GM23248 (cell line): ENCODE results near the gene CES3. TPM values are rescaled to one million over a fixed set of nuclear protein-coding genes. Genes with fewer than 3 reads are reported as not detected.
A peak's percentile ranks its signal among the peaks of the same experiment; 100 is the strongest.

Experiments used
- DNase-seq: peaks from one replicate; pipeline ENCODE4 v3.0.0-alpha.2; 2015
- H2AFZ ChIP-seq: fragments of 200-600 bp; sonication (generic); 2 replicates; pipeline ENCODE4 v1.6.1; 2016; ENCODE audit warnings: antibody characterized with exemption
- H3F3A ChIP-seq: fragments of 200-600 bp; sonication (generic); 2 replicates; pipeline ENCODE4 v1.6.1; 2016; ENCODE audit warnings: mild to moderate bottlenecking, antibody characterized with exemption, mixed run types; ENCODE audit not compliant: insufficient read depth
- H3K27ac ChIP-seq: fragments of 200-600 bp; sonication (generic); 2 replicates; pipeline ENCODE4 v1.5.1; 2016; ENCODE audit warnings: mild to moderate bottlenecking
- H3K27me3 ChIP-seq: fragments of 200-600 bp; sonication (generic); replicated peaks from 2 replicates; pipeline ENCODE4 v1.6.1; 2016; ENCODE audit warnings: mild to moderate bottlenecking; ENCODE audit not compliant: insufficient read depth
- H3K36me3 ChIP-seq: fragments of 200-600 bp; sonication (generic); 2 replicates; pipeline ENCODE4 v1.6.1; 2016; ENCODE audit warnings: low read depth, mild to moderate bottlenecking
- H3K4me1 ChIP-seq: fragments of 200-600 bp; sonication (generic); 2 replicates; pipeline ENCODE4 v1.6.1; 2016; ENCODE audit warnings: mild to moderate bottlenecking; ENCODE audit not compliant: insufficient read depth
- H3K4me2 ChIP-seq: fragments of 200-600 bp; sonication (generic); one replicate; pipeline ENCODE4 v1.6.1; 2016; ENCODE audit warnings: mild to moderate bottlenecking; ENCODE audit not compliant: unreplicated experiment
- H3K4me3 ChIP-seq: fragments of 200-600 bp; sonication (generic); 2 replicates; pipeline ENCODE4 v1.5.1; 2016; ENCODE audit warnings: mild to moderate bottlenecking
- H3K79me2 ChIP-seq: fragments of 200-600 bp; sonication (generic); 2 replicates; pipeline ENCODE4 v1.6.1; 2016; ENCODE audit warnings: mild to moderate bottlenecking; ENCODE audit not compliant: insufficient read depth
- H3K9ac ChIP-seq: fragments of 200-600 bp; sonication (generic); 2 replicates; pipeline ENCODE4 v1.6.1; 2016; ENCODE audit warnings: mild to moderate bottlenecking
- H3K9me2 ChIP-seq: fragments of 200-600 bp; sonication (generic); 2 replicates; pipeline ENCODE4 v1.6.1; 2016; ENCODE audit warnings: mixed run types, mild to moderate bottlenecking, moderate library complexity; ENCODE audit not compliant: insufficient read depth
- H3K9me3 ChIP-seq: fragments of 200-600 bp; sonication (generic); one replicate; pipeline ENCODE4 v1.6.1; 2017; ENCODE audit warnings: low read depth
- H4K20me1 ChIP-seq: fragments of 200-600 bp; sonication (generic); 2 replicates; pipeline ENCODE4 v1.6.0; 2016; ENCODE audit not compliant: insufficient read depth
- EZH2 ChIP-seq: fragments of 200-600 bp; sonication (generic); IDR thresholded peaks from 2 replicates; pipeline ENCODE4 v1.6.1; 2018; ENCODE audit warnings: antibody characterized with exemption, mild to moderate bottlenecking; ENCODE audit not compliant: insufficient read depth, poor library complexity, severe bottlenecking
- EZH2phosphoT487 ChIP-seq: fragments of 200-600 bp; sonication (generic); IDR thresholded peaks from 2 replicates; pipeline ENCODE4 v1.6.1; 2018; ENCODE audit warnings: antibody characterized with exemption, moderate library complexity, mild to moderate bottlenecking, low read depth; ENCODE audit not compliant: insufficient read depth
- WGBS, 2 experiments: methylation state at CpG; one replicate each; pipeline ENCODE4 v1.1.6; 2015 to 2017; ENCODE audit warnings: low lambda C conversion rate in 2 of 2, low coverage in 1 of 2; ENCODE audit errors: missing lambda C conversion rate in 2 of 2; 5-methylcytosine and 5-hydroxymethylcytosine counted together
- in situ Hi-C: fragments of 300-500 bp; cut with MboI; formaldehyde crosslinking; loops from 2 replicates; pipeline ENCODE4 v1.15.0; 2020
- polyA plus RNA-seq: library from polyadenylated mRNA; unstranded; fragments of >200 nt; fragmentation: Nextera tagmentation; extraction: Ambion mirVana; gene quantifications from 2 replicates; pipeline ENCODE4 v1.2.1, GENCODE V29; 2016
- small RNA-seq: library from RNA; depleted of rRNA; stranded (forward); fragments of <200 nt; gene quantifications from one replicate; pipeline ENCODE3, GENCODE V24; 2014; ENCODE audit warnings: low read depth, low replicate concordance
- total RNA-seq: library from RNA; depleted of rRNA; stranded (reverse); fragments of >200 nt; shearing (Covaris generic); gene quantifications from 2 replicates; pipeline ENCODE4 v1.2.3, GENCODE V29; 2014; rRNA removed

The CES3 gene
- total and polyA plus RNA-seq, 2 experiments from 2014 or later: not detected

GRCh38 chr16:67021321-67021720 lies 60.3 kb downstream of the CES3 start:
- no peak for DNase-seq
- Histone ChIP-seq H3F3A (peaks cover 19% of the 10 kb centered on the region), H3K9me3 (no peaks in the 10 kb centered on the region), H3K36me3 (no peaks in the 10 kb centered on the region), H3K9ac (no peak overlapping the region), H3K27ac (no peak overlapping the region), H3K79me2 (no peaks in the 10 kb centered on the region), H3K4me3 (no peak overlapping the region), H3K4me1 (peaks cover 26% of the 10 kb centered on the region), H2AFZ (no peak overlapping the region), H4K20me1 (no peaks in the 10 kb centered on the region), H3K27me3 (no peaks in the 10 kb centered on the region), H3K9me2 (no peaks in the 10 kb centered on the region), H3K4me2 (no peak overlapping the region)
- TF ChIP-seq EZH2 (no peak), EZH2phosphoT487 (no peak)
- WGBS, 2 experiments: 97 to 98% methylated on average over 3 of the region's 3 CpGs
- in situ Hi-C loops: no loop called here

- DNase-seq: peak; percentile 68
- Histone ChIP-seq H3K79me2 (no peaks in the 10 kb centered on the region), H3K4me3 (no peak overlapping the region), H3F3A (peaks cover 19% of the 10 kb centered on the region), H3K27me3 (no peaks in the 10 kb centered on the region), H3K9ac (no peak overlapping the region), H4K20me1 (no peaks in the 10 kb centered on the region), H2AFZ (peak overlapping the region; percentile 8; the same call in 1 of the 2 replicates), H3K36me3 (no peaks in the 10 kb centered on the region), H3K4me2 (peak overlapping the region; percentile 59), H3K4me1 (peaks cover 26% of the 10 kb centered on the region), H3K9me2 (no peaks in the 10 kb centered on the region), H3K27ac (peak overlapping the region; percentile 24), H3K9me3 (no peaks in the 10 kb centered on the region)
- in situ Hi-C loops: no loop called here
- TF ChIP-seq EZH2phosphoT487: no peak
- no peak for TF ChIP-seq EZH2
- 45 to 55% methylated on average over 4 of the region's 4 CpGs for WGBS, 2 experiments
Observed at GRCh38 chr16:67022531-67023214, 61.6 kb downstream of the CES3 start.

DNA sequence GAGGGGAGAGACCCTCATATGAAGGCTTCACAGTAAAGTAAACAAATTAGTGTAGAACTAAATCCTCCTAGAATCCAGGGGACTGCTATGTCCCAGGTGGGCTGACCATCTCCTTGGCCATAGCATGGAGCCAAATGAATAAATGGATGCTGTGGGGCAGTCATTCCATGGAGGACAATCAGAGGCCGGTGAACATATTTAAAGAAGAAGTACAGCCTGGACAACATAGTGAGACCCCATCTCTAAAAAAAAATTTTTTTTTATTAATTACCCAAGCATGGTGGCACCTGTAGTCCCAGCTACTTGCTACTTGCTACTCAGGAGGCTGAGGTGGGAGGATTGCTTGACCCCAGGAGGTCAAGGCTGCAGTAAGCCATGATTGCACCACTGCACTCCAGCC lies 62.6 kb downstream of the CES3 start:
- Histone ChIP-seq H3K4me2 (no peak overlapping the region), H3K4me1 (peaks cover 31% of the 10 kb centered on the region), H3K4me3 (no peak overlapping the region), H4K20me1 (no peaks in the 10 kb centered on the region), H3K9me3 (no peaks in the 10 kb centered on the region), H3K9me2 (no peaks in the 10 kb centered on the region), H3K79me2 (no peaks in the 10 kb centered on the region), H3K36me3 (no peaks in the 10 kb centered on the region), H2AFZ (no peak overlapping the region), H3K27ac (no peak overlapping the region), H3F3A (peaks cover 19% of the 10 kb centered on the region), H3K27me3 (no peaks in the 10 kb centered on the region), H3K9ac (no peak overlapping the region)
- WGBS, 2 experiments: 93 to 100% methylated on average over 1 of the region's 1 CpG
- TF ChIP-seq EZH2: no peak
- no peak for DNase-seq
- in situ Hi-C loops: no loop called here

Small RNAs within 50 kb of the gene (small RNA-seq; reads per million reads assigned to genes)
- gene RN7SL543P: not detected

Other genes with a start within 250 kb of the CES3 start
- gene DYNC1LI2, start 209.7 kb upstream of the CES3 start, total RNA-seq: 80.6 and 89.2 TPM in 2 replicates
- 173 TPM in 2 replicates for gene DYNC1LI2, start 209.7 kb upstream of the CES3 start, polyA plus RNA-seq
- not detected in 2 replicates for gene TERB1, start 159.7 kb upstream of the CES3 start, total RNA-seq
- gene TERB1, start 159.7 kb upstream of the CES3 start, polyA plus RNA-seq: not detected in 2 replicates
- 92.5 and 106 TPM in 2 replicates for gene NAE1, start 130.3 kb upstream of the CES3 start, total RNA-seq
- gene NAE1, start 130.3 kb upstream of the CES3 start, polyA plus RNA-seq: 86.3 and 90.1 TPM in 2 replicates
- 0.65 TPM in 1 of 2 replicates, not detected in the other for gene CA7, start 116.9 kb upstream of the CES3 start, total RNA-seq
- gene CA7, start 116.9 kb upstream of the CES3 start, polyA plus RNA-seq: not detected in 2 replicates
- 3.9 and 38.2 TPM in 2 replicates for gene PDP2, start 80.8 kb upstream of the CES3 start, total RNA-seq
- 2.5 and 3.3 TPM in 2 replicates for gene PDP2, start 80.8 kb upstream of the CES3 start, polyA plus RNA-seq
- gene CDH16, start 42.4 kb upstream of the CES3 start, total RNA-seq: not detected in 2 replicates
- gene CDH16, start 42.4 kb upstream of the CES3 start, polyA plus RNA-seq: not detected in 2 replicates
- gene RRAD, start 35.7 kb upstream of the CES3 start, total RNA-seq: 0.22 and 1.1 TPM in 2 replicates
- gene RRAD, start 35.7 kb upstream of the CES3 start, polyA plus RNA-seq: 0.70 and 0.76 TPM in 2 replicates
- 76.1 and 111 TPM in 2 replicates for gene CIAO2B, start 26.9 kb upstream of the CES3 start, total RNA-seq
- gene CIAO2B, start 26.9 kb upstream of the CES3 start, polyA plus RNA-seq: 173 and 182 TPM in 2 replicates
- gene CES2, start 25.8 kb upstream of the CES3 start, total RNA-seq: 32.3 and 46.8 TPM in 2 replicates
- 33.9 and 37.6 TPM in 2 replicates for gene CES2, start 25.8 kb upstream of the CES3 start, polyA plus RNA-seq
- 4.6 and 5.0 TPM in 2 replicates for gene CES4A, start 27.3 kb downstream of the CES3 start, total RNA-seq
- gene CES4A, start 27.3 kb downstream of the CES3 start, polyA plus RNA-seq: 2.6 and 4.5 TPM in 2 replicates
- 53.3 and 63.2 TPM in 2 replicates for gene CBFB, start 67.9 kb downstream of the CES3 start, total RNA-seq
- 52.3 and 56.1 TPM in 2 replicates for gene CBFB, start 67.9 kb downstream of the CES3 start, polyA plus RNA-seq
- 22.3 and 24.4 TPM in 2 replicates for gene PHAF1, start 148.7 kb downstream of the CES3 start, total RNA-seq
- gene PHAF1, start 148.7 kb downstream of the CES3 start, polyA plus RNA-seq: 14.3 and 15.2 TPM in 2 replicates
- 73.2 and 88.0 TPM in 2 replicates for gene B3GNT9, start 189.7 kb downstream of the CES3 start, total RNA-seq
- 24.3 and 24.8 TPM in 2 replicates for gene B3GNT9, start 189.7 kb downstream of the CES3 start, polyA plus RNA-seq
- gene TRADD, start 198.6 kb downstream of the CES3 start, total RNA-seq: 44.6 and 46.2 TPM in 2 replicates
- gene TRADD, start 198.6 kb downstream of the CES3 start, polyA plus RNA-seq: 25.9 and 28.1 TPM in 2 replicates
- 22.5 and 24.0 TPM in 2 replicates for gene FBXL8, start 198.7 kb downstream of the CES3 start, total RNA-seq
- gene FBXL8, start 198.7 kb downstream of the CES3 start, polyA plus RNA-seq: 9.8 and 10.3 TPM in 2 replicates
- gene HSF4, start 203.5 kb downstream of the CES3 start, total RNA-seq: 6.4 and 10.8 TPM in 2 replicates
- gene HSF4, start 203.5 kb downstream of the CES3 start, polyA plus RNA-seq: 1.8 and 3.0 TPM in 2 replicates
- 31.0 and 51.1 TPM in 2 replicates for gene NOL3, start 209.3 kb downstream of the CES3 start, total RNA-seq
- 20.3 TPM in 2 replicates for gene NOL3, start 209.3 kb downstream of the CES3 start, polyA plus RNA-seq
- gene MATCAP1, start 222.7 kb downstream of the CES3 start, total RNA-seq: 6.4 and 19.0 TPM in 2 replicates
- gene MATCAP1, start 222.7 kb downstream of the CES3 start, polyA plus RNA-seq: 3.4 and 3.8 TPM in 2 replicates
- not detected in 2 replicates for gene EXOC3L1, start 228.9 kb downstream of the CES3 start, total RNA-seq
- gene EXOC3L1, start 228.9 kb downstream of the CES3 start, polyA plus RNA-seq: 0.28 and 0.53 TPM in 2 replicates
- 82.0 and 88.9 TPM in 2 replicates for gene E2F4, start 230.9 kb downstream of the CES3 start, total RNA-seq
- 46.5 and 50.0 TPM in 2 replicates for gene E2F4, start 230.9 kb downstream of the CES3 start, polyA plus RNA-seq
- 1.5 and 1.6 TPM in 2 replicates for gene ELMO3, start 237.9 kb downstream of the CES3 start, total RNA-seq
- gene ELMO3, start 237.9 kb downstream of the CES3 start, polyA plus RNA-seq: 0.10 TPM in 1 of 2 replicates, not detected in the other